Thyroid gland (tissue), 4 donors: ENCODE results near the gene FASN. TPM values are rescaled to one million over a fixed set of nuclear protein-coding genes. Genes with fewer than 3 reads are reported as not detected.

Experiments
- DNase-seq, 2 donors: peaks; one replicate each; pipeline ENCODE4 v3.0.0-alpha.2; 2019
- H3K27ac ChIP-seq, 3 donors: fragments of 200-600 bp; sonication (generic); 1 replicate in 2 of 3; 2 replicates in 1 of 3; pipeline ENCODE4 v1.5.1; 2016 to 2019; ENCODE audit warnings: mild to moderate bottlenecking in 1 of 3, moderate library complexity in 1 of 3
- H3K27me3 ChIP-seq: fragments of 200-600 bp; sonication (generic); one replicate; pipeline ENCODE4 v1.5.1; 2019
- H3K36me3 ChIP-seq, 2 donors: fragments of 200-600 bp; sonication (generic); one replicate each; pipeline ENCODE4 v1.5.1; 2016 to 2019
- H3K4me1 ChIP-seq, 2 donors: fragments of 200-600 bp; sonication (generic); one replicate each; pipeline ENCODE4 v1.5.1; 2017 to 2019
- H3K4me3 ChIP-seq, 3 donors: fragments of 200-600 bp; sonication (generic); replicated peaks in 1 of 3; 1 replicate in 2 of 3; 2 replicates in 1 of 3; pipeline ENCODE4 v1.5.1; 2016; ENCODE audit warnings: mild to moderate bottlenecking in 1 of 3
- H3K9me3 ChIP-seq: fragments of 200-600 bp; sonication (generic); one replicate; pipeline ENCODE4 v1.5.1; 2017
- CTCF ChIP-seq, 6 experiments: fragments of 200-600 bp in 3 of 6; fragments of 450-650 bp in 3 of 6; sonication (generic) in 3 of 6; IDR thresholded peaks; one replicate each; pipeline ENCODE4 v1.5.1; 2016 to 2019; ENCODE audit warnings: antibody characterized with exemption in 6 of 6, mild to moderate bottlenecking in 2 of 6, inconsistent platforms in 1 of 6, moderate library complexity in 1 of 6
- POLR2A ChIP-seq, 2 donors: fragments of 450-650 bp; IDR thresholded peaks; one replicate each; pipeline ENCODE4 v1.6.1; 2017; ENCODE audit warnings: antibody characterized with exemption in 2 of 2, mild to moderate bottlenecking in 2 of 2, moderate library complexity in 1 of 2
- WGBS, 2 donors: methylation state at CpG; one replicate each; pipeline ENCODE4 v1.1.5; 2017; 5-methylcytosine and 5-hydroxymethylcytosine counted together
- intact Hi-C: fragments of 100-400 bp; cut with DNase I; formaldehyde crosslinking; loops from one replicate; pipeline ENCODE4 v1.15.1; 2023
- total RNA-seq, 4 donors: library from RNA; depleted of rRNA; stranded (reverse); fragments of >200 nt; gene quantifications; one replicate each; pipeline ENCODE4 v1.2.3, GENCODE V29; 2016

FASN gene
- total RNA-seq, 4 donors from 2014 or later = 23.5 to 92.5 (median 77.3) TPM

GRCh38 chr17:82097919-82098168 lies 192 bp downstream of the FASN start:
- intact Hi-C loops = no loop called here
- DNase-seq = no peak
- H3K27me3 ChIP-seq = no peaks in the 10 kb centered on the region
- WGBS, 2 donors = 3% methylated on average over 16 of the region's 36 CpGs; no CpG with 5 or more reads in 1 of the 2 donors
- H3K4me1 ChIP-seq = peaks cover 18 to 37% of the 10 kb centered on the region in 2 donors
- H3K4me3 ChIP-seq = peak overlapping the region; percentile 47 to 86 (median 77)
- H3K36me3 ChIP-seq = peaks cover 26 to 28% of the 10 kb centered on the region in 2 donors
- no peaks in the 10 kb centered on the region for H3K9me3 ChIP-seq
- TF ChIP-seq POLR2A (IDR thresholded peaks at IDR 0.05) (no peak), CTCF (IDR thresholded peaks at IDR 0.05) (no peak)
- H3K27ac ChIP-seq = peak overlapping the region; percentile 74 to 94 (median 85)

- WGBS, 2 donors = 6% methylated on average over 36 of the region's 77 CpGs; no CpG with 5 or more reads in 1 of the 2 donors
- no peaks in the 10 kb centered on the region for H3K27me3 ChIP-seq
- H3K27ac ChIP-seq = peak overlapping the region; percentile 74 to 94 (median 85)
- H3K9me3 ChIP-seq = no peaks in the 10 kb centered on the region
- H3K4me1 ChIP-seq = peaks cover 18 to 37% of the 10 kb centered on the region in 2 donors
- H3K36me3 ChIP-seq = peaks cover 30 to 32% of the 10 kb centered on the region in 2 donors
- TF ChIP-seq POLR2A (IDR thresholded peaks at IDR 0.05) (peak in 1 of 2 donors; percentile 40), CTCF (IDR thresholded peaks at IDR 0.05) (no peak)
- intact Hi-C loops = no loop called here
- peak overlapping the region; percentile 47 to 86 (median 77) for H3K4me3 ChIP-seq
- DNase-seq = peak; percentile 61 to 68
Measured at GRCh38 chr17:82097184-82097918, 685 bp downstream of the FASN start.

GRCh38 chr17:82096709-82097183 lies 1.3 kb downstream of the FASN start:
- DNase-seq = no peak
- Histone ChIP-seq H3K4me1 (peaks cover 18 to 36% of the 10 kb centered on the region in 2 donors), H3K4me3 (peak overlapping the region in 1 of 3 donors; percentile 77), H3K27me3 (no peaks in the 10 kb centered on the region), H3K9me3 (no peaks in the 10 kb centered on the region), H3K27ac (peak overlapping the region in 1 of 3 donors; percentile 74), H3K36me3 (peaks cover 33 to 39% of the 10 kb centered on the region in 2 donors)
- TF ChIP-seq POLR2A (IDR thresholded peaks at IDR 0.05) = no peak
- no peak for TF ChIP-seq CTCF (IDR thresholded peaks at IDR 0.05)
- 45 to 100% methylated on average over 2 to 5 of the region's 8 CpGs for WGBS, 2 donors
- intact Hi-C loops = no loop called here

- DNase-seq = no peak
- TF ChIP-seq POLR2A (IDR thresholded peaks at IDR 0.05) = no peak
- no peak for TF ChIP-seq CTCF (IDR thresholded peaks at IDR 0.05)
- no peaks in the 10 kb centered on the region for H3K9me3 ChIP-seq
- 97 to 100% methylated on average over 5 to 23 of the region's 35 CpGs for WGBS, 2 donors
- H3K36me3 ChIP-seq = peaks cover 39 to 46% of the 10 kb centered on the region in 2 donors
- intact Hi-C loops = no loop called here
- H3K4me1 ChIP-seq = peaks cover 18 to 29% of the 10 kb centered on the region in 2 donors
- H3K27me3 ChIP-seq = no peaks in the 10 kb centered on the region
- no peak overlapping the region for H3K4me3 ChIP-seq
- H3K27ac ChIP-seq = no peak overlapping the region
Measured at GRCh38 chr17:82095777-82096708, 2.0 kb downstream of the FASN start.
